GM23248 (cell line): ENCODE data around the gene CORIN. TPM values are rescaled to one million over a fixed set of nuclear protein-coding genes. Genes with fewer than 3 reads are reported as not detected.

Source experiments
- DNase-seq: peaks from one replicate; pipeline ENCODE4 v3.0.0-alpha.2; 2015
- H2AFZ ChIP-seq: fragments of 200-600 bp; sonication (generic); 2 replicates; pipeline ENCODE4 v1.6.1; 2016; ENCODE audit warnings: antibody characterized with exemption
- H3F3A ChIP-seq: fragments of 200-600 bp; sonication (generic); 2 replicates; pipeline ENCODE4 v1.6.1; 2016; ENCODE audit warnings: mild to moderate bottlenecking, antibody characterized with exemption, mixed run types; ENCODE audit not compliant: insufficient read depth
- H3K27ac ChIP-seq: fragments of 200-600 bp; sonication (generic); 2 replicates; pipeline ENCODE4 v1.5.1; 2016; ENCODE audit warnings: mild to moderate bottlenecking
- H3K27me3 ChIP-seq: fragments of 200-600 bp; sonication (generic); replicated peaks from 2 replicates; pipeline ENCODE4 v1.6.1; 2016; ENCODE audit warnings: mild to moderate bottlenecking; ENCODE audit not compliant: insufficient read depth
- H3K36me3 ChIP-seq: fragments of 200-600 bp; sonication (generic); 2 replicates; pipeline ENCODE4 v1.6.1; 2016; ENCODE audit warnings: low read depth, mild to moderate bottlenecking
- H3K4me1 ChIP-seq: fragments of 200-600 bp; sonication (generic); 2 replicates; pipeline ENCODE4 v1.6.1; 2016; ENCODE audit warnings: mild to moderate bottlenecking; ENCODE audit not compliant: insufficient read depth
- H3K4me2 ChIP-seq: fragments of 200-600 bp; sonication (generic); one replicate; pipeline ENCODE4 v1.6.1; 2016; ENCODE audit warnings: mild to moderate bottlenecking; ENCODE audit not compliant: unreplicated experiment
- H3K4me3 ChIP-seq: fragments of 200-600 bp; sonication (generic); 2 replicates; pipeline ENCODE4 v1.5.1; 2016; ENCODE audit warnings: mild to moderate bottlenecking
- H3K79me2 ChIP-seq: fragments of 200-600 bp; sonication (generic); 2 replicates; pipeline ENCODE4 v1.6.1; 2016; ENCODE audit warnings: mild to moderate bottlenecking; ENCODE audit not compliant: insufficient read depth
- H3K9ac ChIP-seq: fragments of 200-600 bp; sonication (generic); 2 replicates; pipeline ENCODE4 v1.6.1; 2016; ENCODE audit warnings: mild to moderate bottlenecking
- H3K9me2 ChIP-seq: fragments of 200-600 bp; sonication (generic); 2 replicates; pipeline ENCODE4 v1.6.1; 2016; ENCODE audit warnings: mixed run types, mild to moderate bottlenecking, moderate library complexity; ENCODE audit not compliant: insufficient read depth
- H3K9me3 ChIP-seq: fragments of 200-600 bp; sonication (generic); one replicate; pipeline ENCODE4 v1.6.1; 2017; ENCODE audit warnings: low read depth
- H4K20me1 ChIP-seq: fragments of 200-600 bp; sonication (generic); 2 replicates; pipeline ENCODE4 v1.6.0; 2016; ENCODE audit not compliant: insufficient read depth
- EZH2 ChIP-seq: fragments of 200-600 bp; sonication (generic); IDR thresholded peaks from 2 replicates; pipeline ENCODE4 v1.6.1; 2018; ENCODE audit warnings: antibody characterized with exemption, mild to moderate bottlenecking; ENCODE audit not compliant: insufficient read depth, poor library complexity, severe bottlenecking
- EZH2phosphoT487 ChIP-seq: fragments of 200-600 bp; sonication (generic); IDR thresholded peaks from 2 replicates; pipeline ENCODE4 v1.6.1; 2018; ENCODE audit warnings: antibody characterized with exemption, moderate library complexity, mild to moderate bottlenecking, low read depth; ENCODE audit not compliant: insufficient read depth
- WGBS, 2 experiments: methylation state at CpG; one replicate each; pipeline ENCODE4 v1.1.6; 2015 to 2017; ENCODE audit warnings: low lambda C conversion rate in 2 of 2, low coverage in 1 of 2; ENCODE audit errors: missing lambda C conversion rate in 2 of 2; 5-methylcytosine and 5-hydroxymethylcytosine counted together
- in situ Hi-C: fragments of 300-500 bp; cut with MboI; formaldehyde crosslinking; loops from 2 replicates; pipeline ENCODE4 v1.15.0; 2020
- polyA plus RNA-seq: library from polyadenylated mRNA; unstranded; fragments of >200 nt; fragmentation: Nextera tagmentation; extraction: Ambion mirVana; gene quantifications from 2 replicates; pipeline ENCODE4 v1.2.1, GENCODE V29; 2016
- total RNA-seq: library from RNA; depleted of rRNA; stranded (reverse); fragments of >200 nt; shearing (Covaris generic); gene quantifications from 2 replicates; pipeline ENCODE4 v1.2.3, GENCODE V29; 2014

Gene CORIN
- total and polyA plus RNA-seq, 2 experiments from 2014 or later, result 0.70 to 0.86 TPM

DNA sequence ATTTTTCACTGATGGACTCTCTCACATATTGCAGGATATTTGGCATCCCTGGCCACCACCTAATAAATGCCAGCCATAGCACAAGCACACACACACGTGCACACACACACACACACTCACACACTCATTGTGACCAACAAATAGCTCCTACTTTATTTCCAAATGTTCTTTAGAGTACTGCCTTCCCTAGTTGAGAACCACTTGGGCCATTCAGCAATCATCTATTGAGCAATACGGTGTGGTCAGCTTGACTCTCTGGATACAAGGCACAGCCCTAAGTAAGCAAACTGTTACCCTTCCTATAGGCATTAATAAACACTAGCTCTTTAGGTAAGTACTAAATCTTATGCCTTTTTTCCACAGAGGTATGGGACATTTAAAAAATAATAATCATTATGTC is 21.1 kb downstream of the CORIN start:
- Histone ChIP-seq H3K9me2 (no peaks in the 10 kb centered on the region), H3K79me2 (no peaks in the 10 kb centered on the region), H3K4me3 (no peak overlapping the region), H2AFZ (no peak overlapping the region), H3K36me3 (no peaks in the 10 kb centered on the region), H4K20me1 (no peaks in the 10 kb centered on the region), H3K27ac (no peak overlapping the region), H3K4me1 (peaks cover 13% of the 10 kb centered on the region; the same call in 1 of the 2 replicates), H3K9ac (no peak overlapping the region), H3F3A (peaks cover 15% of the 10 kb centered on the region; the same call in 1 of the 2 replicates), H3K9me3 (no peaks in the 10 kb centered on the region), H3K4me2 (no peak overlapping the region), H3K27me3 (no peaks in the 10 kb centered on the region; the same call in 1 of the 2 replicates)
- TF ChIP-seq EZH2phosphoT487 (no peak), EZH2 (no peak)
- no peak for DNase-seq
- in situ Hi-C loops, result no loop called here
- WGBS, 2 experiments, result 23 to 32% methylated on average over 2 of the region's 2 CpGs

GRCh38 chr4:47814618-47815295 is 23.1 kb downstream of the CORIN start:
- H4K20me1 ChIP-seq, result no peaks in the 10 kb centered on the region
- peaks cover 15% of the 10 kb centered on the region; the same call in 1 of the 2 replicates for H3F3A ChIP-seq
- H3K9ac ChIP-seq, result peak overlapping the region; percentile 8; the same call in 1 of the 2 replicates
- H3K36me3 ChIP-seq, result no peaks in the 10 kb centered on the region
- H3K27ac ChIP-seq, result peak overlapping the region; percentile 40
- H3K79me2 ChIP-seq, result no peaks in the 10 kb centered on the region
- in situ Hi-C loops, result no loop called here
- TF ChIP-seq EZH2 (no peak), EZH2phosphoT487 (no peak)
- no peaks in the 10 kb centered on the region; the same call in 1 of the 2 replicates for H3K27me3 ChIP-seq
- H3K4me3 ChIP-seq, result peak overlapping the region; percentile 66
- H3K9me3 ChIP-seq, result no peaks in the 10 kb centered on the region
- H3K9me2 ChIP-seq, result no peaks in the 10 kb centered on the region
- H3K4me1 ChIP-seq, result peaks cover 13% of the 10 kb centered on the region; the same call in 1 of the 2 replicates
- H2AFZ ChIP-seq, result peak overlapping the region; percentile 73
- peak; percentile 61 for DNase-seq
- 3 to 11% methylated on average over 6 of the region's 6 CpGs for WGBS, 2 experiments
- peak overlapping the region; percentile 84 for H3K4me2 ChIP-seq

DNA sequence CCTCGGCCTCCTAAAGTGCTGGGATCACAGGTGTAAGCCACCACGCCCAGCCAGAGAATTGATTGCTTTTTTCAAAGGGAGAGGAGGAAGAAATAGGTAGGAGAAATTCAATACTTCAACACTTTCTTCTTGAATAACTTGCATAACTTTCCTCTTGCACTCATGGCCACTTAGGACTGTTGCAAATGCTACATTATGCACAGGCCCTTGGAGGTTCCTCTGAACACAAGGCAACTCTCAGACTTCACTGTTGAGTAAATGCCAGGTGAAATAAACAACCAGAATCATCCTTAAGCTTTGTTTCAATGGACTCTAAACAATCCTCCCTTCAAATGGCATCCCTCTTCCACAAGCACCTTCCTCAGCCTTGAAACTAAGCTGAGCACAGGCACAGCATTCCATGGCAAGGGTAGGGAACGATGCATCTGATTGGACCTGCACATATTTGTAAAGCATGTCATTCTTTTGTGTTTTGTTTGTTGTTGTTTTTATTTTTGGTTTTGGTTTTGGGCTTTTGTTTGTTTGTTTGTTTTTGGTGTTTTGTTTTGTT is 28.1 kb downstream of the CORIN start:
- no peak overlapping the region for H3K27ac ChIP-seq
- no peaks in the 10 kb centered on the region for H3K79me2 ChIP-seq
- H2AFZ ChIP-seq, result no peak overlapping the region
- H3F3A ChIP-seq, result peaks cover 9% of the 10 kb centered on the region; the same call in 1 of the 2 replicates
- DNase-seq, result no peak
- WGBS, 2 experiments, result 70 to 72% methylated on average over 3 of the region's 3 CpGs
- no peaks in the 10 kb centered on the region for H3K36me3 ChIP-seq
- TF ChIP-seq EZH2, result no peak
- TF ChIP-seq EZH2phosphoT487, result no peak
- H3K9me3 ChIP-seq, result no peaks in the 10 kb centered on the region
- H3K27me3 ChIP-seq, result no peaks in the 10 kb centered on the region
- H3K4me2 ChIP-seq, result no peak overlapping the region
- H3K9me2 ChIP-seq, result no peaks in the 10 kb centered on the region
- peaks cover 7% of the 10 kb centered on the region; the same call in 1 of the 2 replicates for H3K4me1 ChIP-seq
- in situ Hi-C loops, result no loop called here
- H3K4me3 ChIP-seq, result no peak overlapping the region
- no peak overlapping the region for H3K9ac ChIP-seq
- H4K20me1 ChIP-seq, result no peaks in the 10 kb centered on the region

DNA sequence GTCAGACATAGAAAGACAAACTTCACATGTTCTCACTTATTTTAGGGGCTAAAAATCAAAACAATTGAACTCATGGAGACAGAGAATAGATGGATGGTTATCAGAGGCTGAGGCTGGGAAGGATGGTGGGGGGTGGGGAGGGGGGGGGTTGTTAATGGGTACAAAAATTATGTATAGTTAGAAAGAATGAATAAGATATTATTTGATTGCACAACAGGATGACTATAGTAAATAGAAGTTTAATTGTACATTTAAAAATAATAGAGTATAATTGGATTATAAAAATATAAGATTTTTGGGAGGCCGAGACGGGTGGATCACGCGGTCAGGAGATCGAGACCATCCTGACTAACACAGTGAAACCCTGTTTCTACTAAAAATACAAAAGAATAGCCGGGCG is 33.3 kb downstream of the CORIN start:
- Histone ChIP-seq H3K4me3 (no peak overlapping the region), H2AFZ (no peak overlapping the region), H3K4me2 (no peak overlapping the region), H4K20me1 (no peaks in the 10 kb centered on the region; the same call in 1 of the 2 replicates), H3K9ac (no peak overlapping the region), H3F3A (no peaks in the 10 kb centered on the region), H3K36me3 (no peaks in the 10 kb centered on the region), H3K27me3 (no peaks in the 10 kb centered on the region), H3K9me3 (no peaks in the 10 kb centered on the region), H3K27ac (no peak overlapping the region), H3K79me2 (no peaks in the 10 kb centered on the region), H3K4me1 (no peaks in the 10 kb centered on the region), H3K9me2 (no peaks in the 10 kb centered on the region)
- no peak for DNase-seq
- WGBS, 2 experiments, result 81 to 82% methylated on average over 7 of the region's 7 CpGs
- in situ Hi-C loops, result no loop called here
- TF ChIP-seq EZH2, result no peak
- TF ChIP-seq EZH2phosphoT487, result no peak
